ENCODE results near the gene MAT2A. TPM values are rescaled to one million over a fixed set of nuclear protein-coding genes. Genes with fewer than 3 reads are reported as not detected.

The MAT2A gene
- total RNA-seq, 4 donors from 2014 or later = 139 to 164 (median 145) TPM

DNA sequence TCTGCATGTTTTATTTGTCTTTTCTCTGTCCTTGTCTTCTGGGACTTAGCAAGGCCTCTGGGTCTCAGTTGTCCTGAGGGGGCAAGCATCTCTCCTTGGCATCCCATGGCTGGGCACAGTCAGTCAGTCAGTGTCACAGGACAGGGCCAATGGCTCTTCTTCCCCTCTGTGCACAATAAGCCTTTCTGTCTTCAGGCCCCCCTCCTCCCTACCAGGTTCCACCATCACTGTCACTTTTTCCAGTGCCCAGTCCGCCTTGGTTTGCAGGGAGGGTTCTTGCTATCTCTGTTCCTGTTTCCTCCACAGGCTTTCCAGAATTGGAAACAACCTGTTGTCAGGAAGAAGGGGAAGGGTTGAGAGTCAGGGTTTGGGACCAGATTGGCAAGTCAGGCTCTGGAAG is 43.5 kb downstream of the MAT2A start:
- TF ChIP-seq EP300 (IDR thresholded peaks at IDR 0.05) (no peak), POLR2A (IDR thresholded peaks at IDR 0.05) (no peak)
- TF ChIP-seq, protein P1, sequence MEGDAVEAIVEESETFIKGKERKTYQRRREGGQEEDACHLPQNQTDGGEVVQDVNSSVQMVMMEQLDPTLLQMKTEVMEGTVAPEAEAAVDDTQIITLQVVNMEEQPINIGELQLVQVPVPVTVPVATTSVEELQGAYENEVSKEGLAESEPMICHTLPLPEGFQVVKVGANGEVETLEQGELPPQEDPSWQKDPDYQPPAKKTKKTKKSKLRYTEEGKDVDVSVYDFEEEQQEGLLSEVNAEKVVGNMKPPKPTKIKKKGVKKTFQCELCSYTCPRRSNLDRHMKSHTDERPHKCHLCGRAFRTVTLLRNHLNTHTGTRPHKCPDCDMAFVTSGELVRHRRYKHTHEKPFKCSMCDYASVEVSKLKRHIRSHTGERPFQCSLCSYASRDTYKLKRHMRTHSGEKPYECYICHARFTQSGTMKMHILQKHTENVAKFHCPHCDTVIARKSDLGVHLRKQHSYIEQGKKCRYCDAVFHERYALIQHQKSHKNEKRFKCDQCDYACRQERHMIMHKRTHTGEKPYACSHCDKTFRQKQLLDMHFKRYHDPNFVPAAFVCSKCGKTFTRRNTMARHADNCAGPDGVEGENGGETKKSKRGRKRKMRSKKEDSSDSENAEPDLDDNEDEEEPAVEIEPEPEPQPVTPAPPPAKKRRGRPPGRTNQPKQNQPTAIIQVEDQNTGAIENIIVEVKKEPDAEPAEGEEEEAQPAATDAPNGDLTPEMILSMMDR (IDR thresholded peaks at IDR 0.05) = no peak
- peaks cover 0 to 72% (median 46%) of the 10 kb centered on the region in 4 donors for H3K4me1 ChIP-seq
- no peaks in the 10 kb centered on the region for H3K9me3 ChIP-seq
- H3K27me3 ChIP-seq = no peaks in the 10 kb centered on the region
- H3K27ac ChIP-seq = peak overlapping the region in 1 of 4 donors; percentile 93
- whole genome bisulfite sequencing, 2 donors = 63 to 64% methylated on average over 1 of the region's 1 CpG
- no peak overlapping the region for H3K4me3 ChIP-seq
- no peak for DNase-seq (ENCODE audit: low spot score in 2 of 2)
- no peaks in the 10 kb centered on the region for H3K36me3 ChIP-seq

DNA sequence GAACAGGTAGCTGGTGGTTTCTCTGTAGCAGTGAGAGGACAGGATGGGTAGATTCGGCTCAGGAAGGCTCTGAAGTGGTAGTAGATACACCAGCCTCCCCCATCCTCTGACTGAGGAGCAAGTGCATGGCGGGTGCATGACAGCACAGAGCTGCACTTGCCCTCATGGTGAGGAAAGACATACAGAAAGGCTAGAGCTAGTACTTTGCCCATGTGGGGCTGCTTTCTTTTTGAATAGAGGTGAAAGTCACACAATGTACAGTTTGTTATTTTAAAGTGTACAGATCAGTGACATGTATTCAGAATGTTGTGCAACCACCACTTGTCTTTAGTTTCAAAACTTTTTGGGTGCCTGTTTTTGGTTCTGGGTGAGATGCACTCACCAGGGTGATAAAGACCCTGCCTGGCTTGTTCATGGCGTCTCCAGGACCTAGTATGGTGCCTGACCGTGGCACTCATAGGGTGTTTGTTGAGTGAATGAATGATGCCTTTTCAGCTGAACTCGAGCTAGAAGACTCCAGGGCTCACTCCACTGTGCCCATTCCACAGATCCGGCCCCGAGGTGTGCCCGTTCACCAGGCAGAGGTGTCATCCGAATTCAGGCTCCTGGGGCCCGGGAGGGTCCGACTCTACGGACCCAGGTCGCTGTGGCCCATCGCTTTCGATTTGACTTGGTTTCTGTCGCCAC is 44.8 kb downstream of the MAT2A start:
- no peaks in the 10 kb centered on the region for H3K9me3 ChIP-seq
- peaks cover 0 to 72% (median 48%) of the 10 kb centered on the region in 4 donors for H3K4me1 ChIP-seq
- TF ChIP-seq EP300 (IDR thresholded peaks at IDR 0.05) (no peak), POLR2A (IDR thresholded peaks at IDR 0.05) (no peak)
- TF ChIP-seq, protein P1 (IDR thresholded peaks at IDR 0.05) = no peak

DNA sequence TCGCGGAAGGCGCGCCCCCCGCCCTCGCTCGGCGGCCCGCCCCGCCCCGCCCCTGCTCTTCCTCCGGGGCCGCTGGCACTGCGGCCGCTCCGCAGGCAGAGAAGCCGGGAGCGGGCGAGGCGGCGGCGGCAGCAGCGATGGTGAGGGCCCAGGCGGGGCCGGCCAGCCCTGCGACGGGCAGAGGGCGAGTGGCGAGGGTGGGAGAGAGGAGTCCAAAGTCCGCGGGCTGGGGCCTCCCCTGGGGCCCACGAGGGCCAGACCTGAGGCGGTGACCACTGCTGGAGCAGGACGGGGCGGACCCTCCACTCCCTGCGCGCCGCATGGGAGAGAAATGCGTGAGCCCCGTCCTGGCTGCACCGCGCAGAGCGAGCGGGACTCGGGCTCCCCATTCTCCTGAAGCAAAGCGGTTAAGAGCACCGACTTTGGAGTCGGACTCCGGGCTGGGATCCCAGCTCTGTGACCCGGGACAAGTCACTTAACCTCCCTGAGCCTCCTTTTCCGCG is 45.4 kb downstream of the MAT2A start, which contains the start of gene VAMP5:
VAMP5 (plus strand) TSS at position 78 of the 503 bp plus-strand sequence; CDS start at position 138, 60 bp downstream.
- TF ChIP-seq, protein P1 (IDR thresholded peaks at IDR 0.05) = no peak
- TF ChIP-seq POLR2A (IDR thresholded peaks at IDR 0.05) = no peak
- TF ChIP-seq EP300 (IDR thresholded peaks at IDR 0.05) = no peak
- 1 to 3% methylated on average over 28 to 32 of the region's 52 CpGs for WGBS, 2 donors
- no peaks in the 10 kb centered on the region for H3K9me3 ChIP-seq
- DNase-seq (ENCODE audit: low spot score in 2 of 2) = no peak
- H3K27me3 ChIP-seq = no peaks in the 10 kb centered on the region
- H3K27ac ChIP-seq = peak within 1 kb of the TSS; percentile 32 to 95 (median 92)
- peaks cover 0 to 72% (median 51%) of the 10 kb centered on the region in 4 donors for H3K4me1 ChIP-seq
- H3K4me3 ChIP-seq = peak within 1 kb of the TSS; percentile 49 to 87 (median 57)
- H3K36me3 ChIP-seq = no peaks in the 10 kb centered on the region

More for the DNA sequence above, 44.8 kb downstream of the MAT2A start:
- Histone ChIP-seq H3K4me3 (peak overlapping the region; percentile 49 to 87 (median 57)), H3K27me3 (no peaks in the 10 kb centered on the region), H3K36me3 (no peaks in the 10 kb centered on the region), H3K27ac (peak overlapping the region; percentile 32 to 95 (median 92))
- 25 to 28% methylated on average over 15 to 16 of the region's 16 CpGs for WGBS, 2 donors
- DNase-seq (ENCODE audit: low spot score in 2 of 2) = no peak

DNA sequence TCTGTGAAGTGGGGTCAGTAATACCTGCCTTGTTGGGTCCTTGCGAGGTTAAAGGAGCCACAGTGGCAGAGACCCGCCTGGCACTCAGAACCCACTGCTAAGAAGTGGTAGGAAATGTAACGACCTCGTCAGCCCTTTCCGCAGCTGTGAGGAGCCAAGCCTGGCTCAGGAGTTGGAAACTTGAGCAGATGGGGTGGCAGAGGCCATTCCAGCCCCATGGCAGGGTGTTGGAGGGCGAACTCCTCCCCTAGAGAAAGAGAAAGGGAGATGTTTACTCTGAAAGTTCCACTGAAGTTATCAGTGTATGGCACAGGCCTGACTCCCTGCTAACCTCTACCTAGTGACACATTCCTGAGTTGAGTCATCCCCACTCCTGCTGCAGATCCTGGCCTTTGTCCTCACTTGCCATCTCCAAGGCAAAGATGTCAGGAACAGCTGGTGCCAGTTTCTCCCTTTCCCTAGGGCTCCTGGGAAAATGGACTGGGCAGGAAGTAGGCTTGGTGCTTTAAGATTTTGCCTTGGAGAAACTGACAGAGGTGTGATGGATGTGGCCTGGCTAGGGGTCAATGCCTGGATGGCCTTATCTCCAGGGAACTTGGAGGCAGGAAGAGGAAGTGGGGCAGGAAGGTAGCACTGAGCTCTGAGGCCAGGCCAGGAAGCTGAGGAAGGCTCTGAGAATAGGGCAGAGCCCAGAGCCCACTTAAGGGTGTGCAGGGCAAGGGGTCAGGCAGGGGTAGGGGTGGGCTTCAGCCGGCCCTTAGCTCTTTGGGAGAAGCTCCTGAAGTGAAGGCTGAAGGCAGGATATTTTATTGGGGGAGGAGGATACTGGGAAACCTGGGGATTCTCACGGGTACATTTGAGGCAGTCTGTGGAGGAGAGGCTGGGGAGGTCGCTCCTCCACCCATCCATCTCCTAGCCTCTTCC is 46.2 kb downstream of the MAT2A start:
- no peaks in the 10 kb centered on the region for H3K9me3 ChIP-seq
- H3K27ac ChIP-seq = peak overlapping the region; percentile 32 to 95 (median 92)
- TF ChIP-seq, protein P1 (IDR thresholded peaks at IDR 0.05) = no peak
- TF ChIP-seq EP300 (IDR thresholded peaks at IDR 0.05) = no peak
- DNase-seq (ENCODE audit: low spot score in 2 of 2) = no peak
- no peaks in the 10 kb centered on the region for H3K36me3 ChIP-seq
- no peaks in the 10 kb centered on the region for H3K27me3 ChIP-seq
- H3K4me3 ChIP-seq = peak overlapping the region; percentile 49 to 87 (median 57)
- WGBS, 2 donors = 31% methylated on average over 9 of the region's 9 CpGs
- H3K4me1 ChIP-seq = peaks cover 0 to 72% (median 51%) of the 10 kb centered on the region in 4 donors

Measured in tibial nerve (tissue), 4 donors.